ENCODE data around the gene EPHA8.

DNA sequence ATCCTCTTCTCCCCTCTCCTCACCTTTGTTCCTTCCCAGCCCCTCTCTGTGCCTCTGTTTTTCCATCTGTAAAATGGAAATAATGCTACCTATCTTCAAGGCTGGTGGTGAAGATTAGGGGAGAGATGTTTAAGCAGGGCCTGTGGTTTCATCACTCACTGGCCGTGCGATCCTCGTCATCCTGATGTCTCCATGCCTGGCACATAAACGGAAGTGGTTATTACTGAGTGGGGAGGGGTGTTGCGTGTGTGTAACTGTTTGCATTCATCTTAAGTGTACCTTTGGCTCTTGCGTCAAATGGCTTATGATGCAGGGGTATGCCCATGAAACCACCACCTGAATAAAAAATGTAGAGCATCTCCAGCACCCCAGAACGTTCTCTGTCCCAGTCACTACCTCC, 56.0 kb downstream of the EPHA8 start:
- no peak for TF ChIP-seq GATA2 (IDR thresholded peaks at IDR 0.05; ENCODE audit: low read depth, low read length)
- TF ChIP-seq GATA3 (IDR thresholded peaks at IDR 0.05; ENCODE audit: low read depth, low read length), result no peak
